Panc1 (cell line): ENCODE data around the gene CGNL1. TPM values are rescaled to one million over a fixed set of nuclear protein-coding genes. Genes with fewer than 3 reads are reported as not detected.

ENCODE experiments used
- ATAC-seq: fragments of 200-7000 bp; cut with Tn5 transposase; 2 replicates; pipeline ENCODE4 v1.9.1; 2020; ENCODE audit warnings: mild to moderate bottlenecking, moderate library complexity
- BruUV-seq: library from RNA; stranded (reverse); fragments of 400-500 nt; replicated peaks from 2 replicates; lab custom pipeline; 2021; lab: Mats Ljungman, UMichigan
- CTCF ChIA-PET: fragments of 300-600 bp; sonication (Branson Sonifier 250); formaldehyde crosslinking; loops from one replicate; lab custom pipeline; 2022; ENCODE audit warnings: antibody characterized with exemption; lab: Charles Lee
- POLR2A ChIA-PET: fragments of 300-600 bp; sonication (Branson Sonifier 250); formaldehyde crosslinking; loops from one replicate; lab custom pipeline; 2022; ENCODE audit warnings: antibody characterized with exemption; lab: Charles Lee
- DNase-seq: peaks from one replicate; pipeline ENCODE4 v3.0.0-alpha.2; 2010; ENCODE audit warnings: low read depth, low spot score
- H3K27ac ChIP-seq: 2 replicates; pipeline ENCODE4 v1.5.1; 2011; ENCODE audit warnings: mild to moderate bottlenecking, low read length, inconsistent platforms
- H3K27me3 ChIP-seq: fragments of 200-500 bp; sonication (Bioruptor generic); 2 replicates; pipeline ENCODE4 v1.6.0; 2014; ENCODE audit warnings: low read length, inconsistent platforms; ENCODE audit not compliant: control insufficient read depth, insufficient read depth
- H3K36me3 ChIP-seq: fragments of 200-500 bp; sonication (Bioruptor generic); 2 replicates; pipeline ENCODE4 v1.5.1; 2014; ENCODE audit warnings: inconsistent platforms, mild to moderate bottlenecking, low read length, moderate library complexity; ENCODE audit not compliant: control insufficient read depth, insufficient read depth
- H3K4me1 ChIP-seq: 2 replicates; pipeline ENCODE4 v1.5.1; 2011; ENCODE audit warnings: inconsistent platforms, mild to moderate bottlenecking, low read length, moderate library complexity; ENCODE audit not compliant: control insufficient read depth, insufficient read depth
- H3K4me3 ChIP-seq, 2 experiments: 2 replicates each; pipeline ENCODE4 v1.5.1; 2011 to 2012; ENCODE audit warnings: low read depth in 2 of 2, low read length in 2 of 2, mild to moderate bottlenecking in 2 of 2, inconsistent platforms in 1 of 2, moderate library complexity in 1 of 2
- H3K9me3 ChIP-seq: fragments of 200-500 bp; sonication (Bioruptor generic); 2 replicates; pipeline ENCODE4 v1.5.1; 2014; ENCODE audit warnings: low read depth, mild to moderate bottlenecking, inconsistent platforms, low read length, moderate library complexity; ENCODE audit not compliant: control insufficient read depth, insufficient read depth
- POLR2AphosphoS5 ChIP-seq: IDR thresholded peaks from 2 replicates; pipeline ENCODE4 v1.6.1; 2012; ENCODE audit warnings: mild to moderate bottlenecking, low read depth, low read length, moderate library complexity
- REST ChIP-seq, 2 experiments: IDR thresholded peaks; 2 replicates each; pipeline ENCODE4 v1.6.1; 2011 to 2012; ENCODE audit warnings: low read depth in 2 of 2, control low read depth in 1 of 2, low read length in 1 of 2, mild to moderate bottlenecking in 1 of 2, moderate library complexity in 1 of 2; ENCODE audit not compliant: insufficient read depth in 1 of 2
- SIN3A ChIP-seq: IDR thresholded peaks from 2 replicates; pipeline ENCODE4 v1.6.1; 2012; ENCODE audit warnings: low read depth, mild to moderate bottlenecking, low read length, moderate library complexity, borderline replicate concordance; ENCODE audit not compliant: insufficient read depth
- TCF7L2 ChIP-seq: IDR thresholded peaks from 2 replicates; pipeline ENCODE4 v1.6.1; 2011; ENCODE audit warnings: mild to moderate bottlenecking, low read depth, low read length, inconsistent platforms
- in situ Hi-C: cut with HindIII; loops from 2 replicates; pipeline ENCODE4 v1.10.0; 2016; ENCODE audit warnings: low sequenced_read_pairs, low pct_unique_long_range_greater_than_20kb
- intact Hi-C: fragments of 100-400 bp; cut with micrococcal nuclease; formaldehyde crosslinking; loops from one replicate; pipeline ENCODE4 v1.10.0; 2022; ENCODE audit not compliant: unreplicated experiment
- total RNA-seq: library from RNA; stranded (reverse); gene quantifications from one replicate; pipeline ENCODE4 v1.2.1, GENCODE V29; 2021; ENCODE audit not compliant: unreplicated experiment
- TF ChIP-seq, protein P1 (sequence below): fragments of 450-650 bp; IDR thresholded peaks from 2 replicates; pipeline ENCODE4 v1.5.1; 2017; ENCODE audit warnings: mild to moderate bottlenecking

CGNL1 gene
- total RNA-seq, 1 experiment from 2014 or later, result 3.5 TPM

- no peak for ATAC-seq
- no peaks in the 10 kb centered on the region for H3K4me1 ChIP-seq
- H3K9me3 ChIP-seq, result no peaks in the 10 kb centered on the region
- ChIA-PET POLR2A (no interaction called here), CTCF (no interaction called here)
- intact Hi-C loops (no loop called here), in situ Hi-C loops (no loop called here)
- no peak for TF ChIP-seq TCF7L2
- TF ChIP-seq POLR2AphosphoS5, result no peak
- TF ChIP-seq, protein P1, sequence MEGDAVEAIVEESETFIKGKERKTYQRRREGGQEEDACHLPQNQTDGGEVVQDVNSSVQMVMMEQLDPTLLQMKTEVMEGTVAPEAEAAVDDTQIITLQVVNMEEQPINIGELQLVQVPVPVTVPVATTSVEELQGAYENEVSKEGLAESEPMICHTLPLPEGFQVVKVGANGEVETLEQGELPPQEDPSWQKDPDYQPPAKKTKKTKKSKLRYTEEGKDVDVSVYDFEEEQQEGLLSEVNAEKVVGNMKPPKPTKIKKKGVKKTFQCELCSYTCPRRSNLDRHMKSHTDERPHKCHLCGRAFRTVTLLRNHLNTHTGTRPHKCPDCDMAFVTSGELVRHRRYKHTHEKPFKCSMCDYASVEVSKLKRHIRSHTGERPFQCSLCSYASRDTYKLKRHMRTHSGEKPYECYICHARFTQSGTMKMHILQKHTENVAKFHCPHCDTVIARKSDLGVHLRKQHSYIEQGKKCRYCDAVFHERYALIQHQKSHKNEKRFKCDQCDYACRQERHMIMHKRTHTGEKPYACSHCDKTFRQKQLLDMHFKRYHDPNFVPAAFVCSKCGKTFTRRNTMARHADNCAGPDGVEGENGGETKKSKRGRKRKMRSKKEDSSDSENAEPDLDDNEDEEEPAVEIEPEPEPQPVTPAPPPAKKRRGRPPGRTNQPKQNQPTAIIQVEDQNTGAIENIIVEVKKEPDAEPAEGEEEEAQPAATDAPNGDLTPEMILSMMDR, result no peak
- no peak for TF ChIP-seq SIN3A
- no peak for TF ChIP-seq REST (IDR thresholded peaks at IDR 0.05; ENCODE audit: insufficient read depth in 1 of 2, low read depth in 2 of 2, low read length in 1 of 2)
- DNase-seq, result no peak
- H3K27ac ChIP-seq, result no peak overlapping the region
- no TSS peak for BruUV-seq
- H3K27me3 ChIP-seq, result no peaks in the 10 kb centered on the region; the same call in 1 of the 2 replicates
- H3K4me3 ChIP-seq, result no peak overlapping the region
- H3K36me3 ChIP-seq, result no peaks in the 10 kb centered on the region
Measured at GRCh38 chr15:57403566-57404325, 27.4 kb downstream of the CGNL1 start.

- no peak for ATAC-seq
- Histone ChIP-seq H3K4me1 (no peaks in the 10 kb centered on the region), H3K27me3 (no peaks in the 10 kb centered on the region), H3K4me3 (no peak overlapping the region), H3K36me3 (no peaks in the 10 kb centered on the region), H3K27ac (no peak overlapping the region), H3K9me3 (no peaks in the 10 kb centered on the region)
- DNase-seq, result no peak
- in situ Hi-C loops (no loop called here), intact Hi-C loops (no loop called here)
- CTCF ChIA-PET, result no interaction called here
- TF ChIP-seq SIN3A (no peak), TCF7L2 (no peak), REST (IDR thresholded peaks at IDR 0.05; ENCODE audit: insufficient read depth in 1 of 2, low read depth in 2 of 2, low read length in 1 of 2) (no peak), POLR2AphosphoS5 (no peak)
- TF ChIP-seq, protein P1, result no peak
- POLR2A ChIA-PET, result no interaction called here
- BruUV-seq, result no TSS peak
Measured at GRCh38 chr15:57405133-57405532, 28.8 kb downstream of the CGNL1 start.
